GM18870 (cell line): ENCODE data around the gene ZNF273.

ENCODE experiments used
- ATAC-seq: cut with Tn5 transposase; IDR thresholded peaks from one replicate; pipeline ENCODE4 v1.9.1; 2021; ENCODE audit warnings: moderate library complexity; ENCODE audit not compliant: unreplicated experiment

Gene ZNF273

GRCh38 chr7:64876792-64877713 is 26.0 kb upstream of the ZNF273 start:
- ATAC-seq, result no peak

GRCh38 chr7:64877714-64878610 is 25.1 kb upstream of the ZNF273 start:
- ATAC-seq, result no peak

- no peak for ATAC-seq
Observed at GRCh38 chr7:64878684-64879083, 24.4 kb upstream of the ZNF273 start.

GRCh38 chr7:64879086-64879730 is 23.9 kb upstream of the ZNF273 start:
- ATAC-seq, result no peak

GRCh38 chr7:64879800-64880199 is 23.3 kb upstream of the ZNF273 start:
- ATAC-seq, result no peak

GRCh38 chr7:64880322-64881297 is 22.5 kb upstream of the ZNF273 start:
- no peak for ATAC-seq

- no peak for ATAC-seq
Observed at GRCh38 chr7:64881461-64882287, 21.4 kb upstream of the ZNF273 start.

GRCh38 chr7:64882341-64883112 is 20.5 kb upstream of the ZNF273 start:
- ATAC-seq, result no peak

- no peak for ATAC-seq
Observed at GRCh38 chr7:64883113-64883905, 19.8 kb upstream of the ZNF273 start.

GRCh38 chr7:64884085-64884912 is 18.8 kb upstream of the ZNF273 start:
- ATAC-seq, result no peak

GRCh38 chr7:64884913-64885370 is 18.1 kb upstream of the ZNF273 start:
- no peak for ATAC-seq

- ATAC-seq, result no peak
Observed at GRCh38 chr7:64885520-64886240, 17.4 kb upstream of the ZNF273 start.

GRCh38 chr7:64886956-64887545 is 16.0 kb upstream of the ZNF273 start:
- ATAC-seq, result no peak

GRCh38 chr7:64887756-64888508 is 15.1 kb upstream of the ZNF273 start:
- no peak for ATAC-seq

GRCh38 chr7:64888561-64888900 is 14.5 kb upstream of the ZNF273 start:
- ATAC-seq, result no peak
